PC-3 (cell line): Measurements from ENCODE around the gene CD160.

Experiments used
- CTCF ChIP-seq: fragments of 300-600 bp; sonication (generic); conservative IDR thresholded peaks from 2 replicates; pipeline ENCODE4 v1.5.1; 2017; ENCODE audit warnings: antibody characterized with exemption, low read depth, mild to moderate bottlenecking, low read length
- EZH2phosphoT487 ChIP-seq: fragments of 300-600 bp; sonication (generic); IDR thresholded peaks from 2 replicates; pipeline ENCODE4 v1.6.1; 2018; ENCODE audit warnings: mild to moderate bottlenecking, antibody characterized with exemption, low read length, borderline replicate concordance

- TF ChIP-seq CTCF (no peak), EZH2phosphoT487 (no peak)
Observed at GRCh38 chr1:145708063-145708462, 11.2 kb upstream of the CD160 start.
